GM23338 (cell line): ENCODE data around the gene BBX.

Source experiments
- CREB1 ChIP-seq: fragments of 250-450 bp; sonication (Bioruptor Pico); IDR thresholded peaks from 2 replicates; pipeline ENCODE4 v1.5.0; 2020; ENCODE audit warnings: low read depth, mild to moderate bottlenecking, moderate library complexity
- EZH2 ChIP-seq: fragments of 200-600 bp; sonication (generic); IDR thresholded peaks from one replicate; pipeline ENCODE4 v1.8.0; 2017; ENCODE audit warnings: antibody characterized with exemption, mild to moderate bottlenecking, low read depth; ENCODE audit not compliant: unreplicated experiment
- EZH2phosphoT487 ChIP-seq: fragments of 200-600 bp; sonication (generic); IDR thresholded peaks from one replicate; pipeline ENCODE4 v1.8.1; 2018; ENCODE audit warnings: antibody characterized with exemption; ENCODE audit not compliant: unreplicated experiment
- JUNB ChIP-seq: IDR thresholded peaks from one replicate; pipeline ENCODE4 v1.6.1; 2016; ENCODE audit warnings: antibody characterized with exemption; ENCODE audit not compliant: unreplicated experiment
- NANOG ChIP-seq: IDR thresholded peaks from 2 replicates; pipeline ENCODE4 v1.6.1; 2016; ENCODE audit warnings: antibody characterized with exemption, borderline replicate concordance
- POLR2AphosphoS5 ChIP-seq: IDR thresholded peaks from 2 replicates; pipeline ENCODE4 v1.6.1; 2016; ENCODE audit warnings: antibody characterized with exemption, low read depth
- ZNF114 ChIP-seq: fragments of 250-450 bp; sonication (Bioruptor Pico); IDR thresholded peaks from 2 replicates; pipeline ENCODE4 v1.5.0; 2020; ENCODE audit warnings: mild to moderate bottlenecking, moderate library complexity
- ZNF331 ChIP-seq: fragments of 250-450 bp; sonication (Bioruptor Pico); IDR thresholded peaks from 2 replicates; pipeline ENCODE4 v1.5.0; 2020; ENCODE audit warnings: low read depth, mild to moderate bottlenecking, moderate library complexity
- TF ChIP-seq, protein P1 (sequence below): IDR thresholded peaks from one replicate; pipeline ENCODE4 v1.6.1; 2018; ENCODE audit warnings: antibody characterized with exemption; ENCODE audit not compliant: unreplicated experiment
- TF ChIP-seq, protein P2 (sequence below), 2 experiments: fragments of 200-600 bp in 1 of 2; sonication (generic) in 1 of 2; conservative IDR thresholded peaks; 2 replicates each; pipeline versions ENCODE4 v1.5.1 to v1.6.1; 2016 to 2017; ENCODE audit warnings: antibody characterized with exemption in 2 of 2, low read depth in 2 of 2, mild to moderate bottlenecking in 2 of 2, moderate library complexity in 1 of 2
- TF ChIP-seq, protein P3 (sequence below): IDR thresholded peaks from 2 replicates; pipeline ENCODE4 v1.6.1; 2016; ENCODE audit warnings: antibody characterized with exemption
- TF ChIP-seq, protein P4 (sequence below): fragments of 250-450 bp; sonication (Bioruptor Pico); IDR thresholded peaks from 2 replicates; pipeline ENCODE4 v1.5.0; 2020; ENCODE audit warnings: mild to moderate bottlenecking, moderate library complexity

DNA sequence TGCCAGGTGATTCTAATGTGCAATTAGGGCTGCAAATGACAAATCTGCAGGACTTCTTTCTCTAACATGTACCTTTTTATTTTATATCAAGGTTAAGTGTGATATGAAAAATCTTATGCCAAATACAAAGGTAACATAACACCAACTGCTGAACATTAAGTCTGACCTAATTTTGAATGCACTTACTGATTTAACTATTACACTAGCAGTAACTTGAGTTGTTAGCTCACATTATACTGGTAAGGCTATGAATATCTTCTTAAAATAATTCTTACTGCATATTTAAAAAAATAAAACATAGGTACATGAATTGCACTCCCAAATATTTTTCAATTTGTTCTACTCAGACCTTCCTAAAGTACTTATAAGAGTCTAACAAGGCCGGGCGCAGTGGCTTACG lies 308.8 kb downstream of the BBX start:
- TF ChIP-seq, protein P1, sequence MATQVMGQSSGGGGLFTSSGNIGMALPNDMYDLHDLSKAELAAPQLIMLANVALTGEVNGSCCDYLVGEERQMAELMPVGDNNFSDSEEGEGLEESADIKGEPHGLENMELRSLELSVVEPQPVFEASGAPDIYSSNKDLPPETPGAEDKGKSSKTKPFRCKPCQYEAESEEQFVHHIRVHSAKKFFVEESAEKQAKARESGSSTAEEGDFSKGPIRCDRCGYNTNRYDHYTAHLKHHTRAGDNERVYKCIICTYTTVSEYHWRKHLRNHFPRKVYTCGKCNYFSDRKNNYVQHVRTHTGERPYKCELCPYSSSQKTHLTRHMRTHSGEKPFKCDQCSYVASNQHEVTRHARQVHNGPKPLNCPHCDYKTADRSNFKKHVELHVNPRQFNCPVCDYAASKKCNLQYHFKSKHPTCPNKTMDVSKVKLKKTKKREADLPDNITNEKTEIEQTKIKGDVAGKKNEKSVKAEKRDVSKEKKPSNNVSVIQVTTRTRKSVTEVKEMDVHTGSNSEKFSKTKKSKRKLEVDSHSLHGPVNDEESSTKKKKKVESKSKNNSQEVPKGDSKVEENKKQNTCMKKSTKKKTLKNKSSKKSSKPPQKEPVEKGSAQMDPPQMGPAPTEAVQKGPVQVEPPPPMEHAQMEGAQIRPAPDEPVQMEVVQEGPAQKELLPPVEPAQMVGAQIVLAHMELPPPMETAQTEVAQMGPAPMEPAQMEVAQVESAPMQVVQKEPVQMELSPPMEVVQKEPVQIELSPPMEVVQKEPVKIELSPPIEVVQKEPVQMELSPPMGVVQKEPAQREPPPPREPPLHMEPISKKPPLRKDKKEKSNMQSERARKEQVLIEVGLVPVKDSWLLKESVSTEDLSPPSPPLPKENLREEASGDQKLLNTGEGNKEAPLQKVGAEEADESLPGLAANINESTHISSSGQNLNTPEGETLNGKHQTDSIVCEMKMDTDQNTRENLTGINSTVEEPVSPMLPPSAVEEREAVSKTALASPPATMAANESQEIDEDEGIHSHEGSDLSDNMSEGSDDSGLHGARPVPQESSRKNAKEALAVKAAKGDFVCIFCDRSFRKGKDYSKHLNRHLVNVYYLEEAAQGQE = no peak
- TF ChIP-seq POLR2AphosphoS5 (no peak), EZH2 (no peak), EZH2phosphoT487 (no peak), CREB1 (CRISPR knock-in tag) (no peak), NANOG (no peak), ZNF331 (CRISPR knock-in tag) (no peak), ZNF114 (CRISPR knock-in tag) (no peak), JUNB (no peak)
- TF ChIP-seq, protein P2, sequence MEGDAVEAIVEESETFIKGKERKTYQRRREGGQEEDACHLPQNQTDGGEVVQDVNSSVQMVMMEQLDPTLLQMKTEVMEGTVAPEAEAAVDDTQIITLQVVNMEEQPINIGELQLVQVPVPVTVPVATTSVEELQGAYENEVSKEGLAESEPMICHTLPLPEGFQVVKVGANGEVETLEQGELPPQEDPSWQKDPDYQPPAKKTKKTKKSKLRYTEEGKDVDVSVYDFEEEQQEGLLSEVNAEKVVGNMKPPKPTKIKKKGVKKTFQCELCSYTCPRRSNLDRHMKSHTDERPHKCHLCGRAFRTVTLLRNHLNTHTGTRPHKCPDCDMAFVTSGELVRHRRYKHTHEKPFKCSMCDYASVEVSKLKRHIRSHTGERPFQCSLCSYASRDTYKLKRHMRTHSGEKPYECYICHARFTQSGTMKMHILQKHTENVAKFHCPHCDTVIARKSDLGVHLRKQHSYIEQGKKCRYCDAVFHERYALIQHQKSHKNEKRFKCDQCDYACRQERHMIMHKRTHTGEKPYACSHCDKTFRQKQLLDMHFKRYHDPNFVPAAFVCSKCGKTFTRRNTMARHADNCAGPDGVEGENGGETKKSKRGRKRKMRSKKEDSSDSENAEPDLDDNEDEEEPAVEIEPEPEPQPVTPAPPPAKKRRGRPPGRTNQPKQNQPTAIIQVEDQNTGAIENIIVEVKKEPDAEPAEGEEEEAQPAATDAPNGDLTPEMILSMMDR (conservative IDR thresholded peaks at IDR 0.05; ENCODE audit: low read depth in 2 of 2) = no peak
- TF ChIP-seq, protein P3, sequence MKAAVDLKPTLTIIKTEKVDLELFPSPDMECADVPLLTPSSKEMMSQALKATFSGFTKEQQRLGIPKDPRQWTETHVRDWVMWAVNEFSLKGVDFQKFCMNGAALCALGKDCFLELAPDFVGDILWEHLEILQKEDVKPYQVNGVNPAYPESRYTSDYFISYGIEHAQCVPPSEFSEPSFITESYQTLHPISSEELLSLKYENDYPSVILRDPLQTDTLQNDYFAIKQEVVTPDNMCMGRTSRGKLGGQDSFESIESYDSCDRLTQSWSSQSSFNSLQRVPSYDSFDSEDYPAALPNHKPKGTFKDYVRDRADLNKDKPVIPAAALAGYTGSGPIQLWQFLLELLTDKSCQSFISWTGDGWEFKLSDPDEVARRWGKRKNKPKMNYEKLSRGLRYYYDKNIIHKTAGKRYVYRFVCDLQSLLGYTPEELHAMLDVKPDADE = no peak
- TF ChIP-seq, protein P4, sequence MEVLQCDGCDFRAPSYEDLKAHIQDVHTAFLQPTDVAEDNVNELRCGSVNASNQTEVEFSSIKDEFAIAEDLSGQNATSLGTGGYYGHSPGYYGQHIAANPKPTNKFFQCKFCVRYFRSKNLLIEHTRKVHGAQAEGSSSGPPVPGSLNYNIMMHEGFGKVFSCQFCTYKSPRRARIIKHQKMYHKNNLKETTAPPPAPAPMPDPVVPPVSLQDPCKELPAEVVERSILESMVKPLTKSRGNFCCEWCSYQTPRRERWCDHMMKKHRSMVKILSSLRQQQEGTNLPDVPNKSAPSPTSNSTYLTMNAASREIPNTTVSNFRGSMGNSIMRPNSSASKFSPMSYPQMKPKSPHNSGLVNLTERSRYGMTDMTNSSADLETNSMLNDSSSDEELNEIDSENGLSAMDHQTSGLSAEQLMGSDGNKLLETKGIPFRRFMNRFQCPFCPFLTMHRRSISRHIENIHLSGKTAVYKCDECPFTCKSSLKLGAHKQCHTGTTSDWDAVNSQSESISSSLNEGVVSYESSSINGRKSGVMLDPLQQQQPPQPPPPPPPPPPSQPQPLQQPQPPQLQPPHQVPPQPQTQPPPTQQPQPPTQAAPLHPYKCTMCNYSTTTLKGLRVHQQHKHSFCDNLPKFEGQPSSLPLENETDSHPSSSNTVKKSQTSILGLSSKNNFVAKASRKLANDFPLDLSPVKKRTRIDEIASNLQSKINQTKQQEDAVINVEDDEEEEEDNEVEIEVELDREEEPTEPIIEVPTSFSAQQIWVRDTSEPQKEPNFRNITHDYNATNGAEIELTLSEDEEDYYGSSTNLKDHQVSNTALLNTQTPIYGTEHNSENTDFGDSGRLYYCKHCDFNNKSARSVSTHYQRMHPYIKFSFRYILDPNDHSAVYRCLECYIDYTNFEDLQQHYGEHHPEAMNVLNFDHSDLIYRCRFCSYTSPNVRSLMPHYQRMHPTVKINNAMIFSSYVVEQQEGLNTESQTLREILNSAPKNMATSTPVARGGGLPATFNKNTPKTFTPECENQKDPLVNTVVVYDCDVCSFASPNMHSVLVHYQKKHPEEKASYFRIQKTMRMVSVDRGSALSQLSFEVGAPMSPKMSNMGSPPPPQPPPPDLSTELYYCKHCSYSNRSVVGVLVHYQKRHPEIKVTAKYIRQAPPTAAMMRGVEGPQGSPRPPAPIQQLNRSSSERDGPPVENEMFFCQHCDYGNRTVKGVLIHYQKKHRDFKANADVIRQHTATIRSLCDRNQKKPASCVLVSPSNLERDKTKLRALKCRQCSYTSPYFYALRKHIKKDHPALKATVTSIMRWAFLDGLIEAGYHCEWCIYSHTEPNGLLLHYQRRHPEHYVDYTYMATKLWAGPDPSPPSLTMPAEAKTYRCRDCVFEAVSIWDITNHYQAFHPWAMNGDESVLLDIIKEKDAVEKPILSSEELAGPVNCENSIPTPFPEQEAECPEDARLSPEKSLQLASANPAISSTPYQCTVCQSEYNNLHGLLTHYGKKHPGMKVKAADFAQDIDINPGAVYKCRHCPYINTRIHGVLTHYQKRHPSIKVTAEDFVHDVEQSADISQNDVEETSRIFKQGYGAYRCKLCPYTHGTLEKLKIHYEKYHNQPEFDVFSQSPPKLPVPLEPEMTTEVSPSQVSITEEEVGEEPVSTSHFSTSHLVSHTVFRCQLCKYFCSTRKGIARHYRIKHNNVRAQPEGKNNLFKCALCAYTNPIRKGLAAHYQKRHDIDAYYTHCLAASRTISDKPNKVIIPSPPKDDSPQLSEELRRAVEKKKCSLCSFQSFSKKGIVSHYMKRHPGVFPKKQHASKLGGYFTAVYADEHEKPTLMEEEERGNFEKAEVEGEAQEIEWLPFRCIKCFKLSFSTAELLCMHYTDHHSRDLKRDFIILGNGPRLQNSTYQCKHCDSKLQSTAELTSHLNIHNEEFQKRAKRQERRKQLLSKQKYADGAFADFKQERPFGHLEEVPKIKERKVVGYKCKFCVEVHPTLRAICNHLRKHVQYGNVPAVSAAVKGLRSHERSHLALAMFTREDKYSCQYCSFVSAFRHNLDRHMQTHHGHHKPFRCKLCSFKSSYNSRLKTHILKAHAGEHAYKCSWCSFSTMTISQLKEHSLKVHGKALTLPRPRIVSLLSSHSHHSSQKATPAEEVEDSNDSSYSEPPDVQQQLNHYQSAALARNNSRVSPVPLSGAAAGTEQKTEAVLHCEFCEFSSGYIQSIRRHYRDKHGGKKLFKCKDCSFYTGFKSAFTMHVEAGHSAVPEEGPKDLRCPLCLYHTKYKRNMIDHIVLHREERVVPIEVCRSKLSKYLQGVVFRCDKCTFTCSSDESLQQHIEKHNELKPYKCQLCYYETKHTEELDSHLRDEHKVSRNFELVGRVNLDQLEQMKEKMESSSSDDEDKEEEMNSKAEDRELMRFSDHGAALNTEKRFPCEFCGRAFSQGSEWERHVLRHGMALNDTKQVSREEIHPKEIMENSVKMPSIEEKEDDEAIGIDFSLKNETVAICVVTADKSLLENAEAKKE (CRISPR knock-in tag) = no peak
